ENCODE measurements around the gene KDM6A. TPM values are rescaled to one million over a fixed set of nuclear protein-coding genes. Genes with fewer than 3 reads are reported as not detected.
"Not testable (repeated sequence)": the region's sequence is repeated elsewhere in the genome, so short reads cannot be mapped to it uniquely, and the experiment has no call there.

Gene KDM6A
- 10 to 100 TPM; 24.4 to 29.7 (median 26.8) TPM for total RNA-seq

DNA sequence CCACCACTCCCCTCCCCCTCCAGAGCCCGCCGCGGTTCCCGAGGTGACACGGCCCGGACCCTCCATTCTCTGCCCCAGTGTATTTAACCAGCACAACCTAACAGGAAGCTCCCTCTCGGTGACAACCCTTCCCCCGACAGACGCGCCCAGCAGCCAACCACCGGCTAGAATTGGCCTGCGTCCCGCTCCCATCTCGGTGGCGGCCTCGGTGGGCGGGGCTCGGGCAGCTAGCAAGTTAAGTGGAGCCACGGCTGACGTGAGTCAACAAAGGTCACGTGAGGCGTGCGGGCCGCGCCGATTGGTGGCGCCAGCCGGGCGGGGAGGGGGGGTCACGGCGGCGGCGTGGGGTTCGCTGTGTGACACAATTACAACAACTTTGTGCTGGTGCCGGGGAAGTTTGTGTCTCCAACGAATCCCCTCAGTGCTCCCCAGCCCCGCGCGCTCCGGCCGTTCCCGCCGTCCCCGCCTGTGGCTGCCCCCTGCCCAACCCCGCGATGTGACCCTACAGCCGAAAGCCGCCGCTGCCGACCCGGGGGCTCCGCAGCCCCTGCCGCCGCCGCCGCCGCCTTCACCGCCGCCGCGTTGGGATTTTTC, at the start of gene KDM6A:
TSS of gene KDM6A (plus strand) at position 368 of the 594 bp plus-strand sequence. CDS start 364 bp downstream, outside the sequence.
- Histone ChIP-seq H3K4me1 (peaks cover 0 to 29% (median 9%) of the 10 kb centered on the region in 3 donors), H3K36me3 (no peaks in the 10 kb centered on the region), H3K9me3 (no peaks in the 10 kb centered on the region), H3K4me3 (peak within 1 kb of the TSS; percentile 65 to 84 (median 82)), H3K27ac (peak within 1 kb of the TSS; percentile 96 to 99 (median 97)), H3K27me3 (no peaks in the 10 kb centered on the region)
- peak; percentile 98 for DNase-seq
- intact Hi-C loops (cut with DNase I) = no loop called here
- WGBS, 2 donors = 0% methylated on average over 4 of the region's 61 CpGs; no CpG with 5 or more reads in 1 of the 2 donors
- TF ChIP-seq POLR2A (IDR thresholded peaks at IDR 0.05) = peak in 3 of 4 donors; percentile 80 to 94 (median 82)
- TF ChIP-seq, protein P1, sequence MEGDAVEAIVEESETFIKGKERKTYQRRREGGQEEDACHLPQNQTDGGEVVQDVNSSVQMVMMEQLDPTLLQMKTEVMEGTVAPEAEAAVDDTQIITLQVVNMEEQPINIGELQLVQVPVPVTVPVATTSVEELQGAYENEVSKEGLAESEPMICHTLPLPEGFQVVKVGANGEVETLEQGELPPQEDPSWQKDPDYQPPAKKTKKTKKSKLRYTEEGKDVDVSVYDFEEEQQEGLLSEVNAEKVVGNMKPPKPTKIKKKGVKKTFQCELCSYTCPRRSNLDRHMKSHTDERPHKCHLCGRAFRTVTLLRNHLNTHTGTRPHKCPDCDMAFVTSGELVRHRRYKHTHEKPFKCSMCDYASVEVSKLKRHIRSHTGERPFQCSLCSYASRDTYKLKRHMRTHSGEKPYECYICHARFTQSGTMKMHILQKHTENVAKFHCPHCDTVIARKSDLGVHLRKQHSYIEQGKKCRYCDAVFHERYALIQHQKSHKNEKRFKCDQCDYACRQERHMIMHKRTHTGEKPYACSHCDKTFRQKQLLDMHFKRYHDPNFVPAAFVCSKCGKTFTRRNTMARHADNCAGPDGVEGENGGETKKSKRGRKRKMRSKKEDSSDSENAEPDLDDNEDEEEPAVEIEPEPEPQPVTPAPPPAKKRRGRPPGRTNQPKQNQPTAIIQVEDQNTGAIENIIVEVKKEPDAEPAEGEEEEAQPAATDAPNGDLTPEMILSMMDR (IDR thresholded peaks at IDR 0.05) = no peak

DNA sequence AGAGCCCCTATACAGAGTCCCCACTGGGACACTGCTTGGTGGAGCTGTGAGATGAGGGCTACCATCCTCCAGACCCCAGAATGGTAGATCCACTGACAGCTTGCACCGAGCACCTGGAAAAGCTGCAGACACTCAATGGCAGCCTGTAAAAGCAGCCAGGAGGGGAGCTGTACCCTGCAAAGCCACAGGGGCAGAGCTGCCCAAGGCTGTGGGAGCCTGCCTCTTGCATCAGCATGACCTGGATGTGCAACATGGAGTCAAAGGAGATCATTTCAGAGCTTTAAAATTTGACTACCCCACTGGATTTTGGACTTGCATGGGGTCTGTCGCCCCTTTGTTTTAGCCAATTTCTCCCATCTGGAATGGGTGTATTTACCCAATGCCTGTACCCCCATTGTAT, 49.8 kb upstream of the KDM6A start:
- not testable (repeated sequence) for DNase-seq, H3K4me1 ChIP-seq
- WGBS, 2 donors = 100% methylated on average over 1 of the region's 2 CpGs; no CpG with 5 or more reads in 1 of the 2 donors

DNA sequence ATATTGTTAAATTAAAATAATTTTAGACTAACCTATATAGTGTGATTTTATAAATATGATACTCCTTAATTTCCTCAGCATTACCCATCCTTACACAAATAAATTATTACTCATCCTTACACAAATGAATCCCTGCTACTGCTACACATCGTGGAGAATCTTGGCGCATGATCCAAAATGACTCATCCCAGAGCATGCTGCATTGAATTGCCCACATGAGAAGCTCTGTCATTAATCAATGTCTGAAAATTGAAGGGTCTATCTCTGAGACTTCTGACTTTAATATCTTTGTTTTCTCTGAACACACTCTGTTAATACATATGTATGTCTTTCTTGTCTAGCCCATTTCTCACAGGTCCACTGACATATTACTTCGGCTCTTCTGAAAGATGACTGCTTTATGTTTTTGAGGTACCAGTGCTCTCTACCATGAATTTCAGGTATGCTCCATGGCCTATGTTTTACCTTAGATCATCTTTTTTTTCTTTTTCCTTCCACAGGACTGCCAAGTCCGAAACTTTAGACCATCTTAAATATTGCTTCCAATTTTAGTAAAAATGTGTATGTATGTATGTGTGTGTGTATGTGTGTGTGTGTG, 44.9 kb upstream of the KDM6A start:
- no peaks in the 10 kb centered on the region for H3K9me3 ChIP-seq
- no peak for DNase-seq
- no peak overlapping the region for H3K27ac ChIP-seq
- no peak overlapping the region for H3K4me3 ChIP-seq
- H3K36me3 ChIP-seq = no peaks in the 10 kb centered on the region
- WGBS, 2 donors = 36 to 48% methylated on average over 4 of the region's 4 CpGs
- no peaks in the 10 kb centered on the region for H3K4me1 ChIP-seq
- H3K27me3 ChIP-seq = peaks cover 0 to 6% (median 0%) of the 10 kb centered on the region in 4 donors
- no peak for TF ChIP-seq POLR2A (IDR thresholded peaks at IDR 0.05)
- TF ChIP-seq, protein P1 (IDR thresholded peaks at IDR 0.05) = no peak
- intact Hi-C loops (cut with DNase I) = no loop called here

More for the DNA sequence above, 49.8 kb upstream of the KDM6A start:
- intact Hi-C loops (cut with DNase I); H3K27ac ChIP-seq; H3K27me3 ChIP-seq; H3K9me3 ChIP-seq; H3K4me3 ChIP-seq; H3K36me3 ChIP-seq: not testable (repeated sequence)

DNA sequence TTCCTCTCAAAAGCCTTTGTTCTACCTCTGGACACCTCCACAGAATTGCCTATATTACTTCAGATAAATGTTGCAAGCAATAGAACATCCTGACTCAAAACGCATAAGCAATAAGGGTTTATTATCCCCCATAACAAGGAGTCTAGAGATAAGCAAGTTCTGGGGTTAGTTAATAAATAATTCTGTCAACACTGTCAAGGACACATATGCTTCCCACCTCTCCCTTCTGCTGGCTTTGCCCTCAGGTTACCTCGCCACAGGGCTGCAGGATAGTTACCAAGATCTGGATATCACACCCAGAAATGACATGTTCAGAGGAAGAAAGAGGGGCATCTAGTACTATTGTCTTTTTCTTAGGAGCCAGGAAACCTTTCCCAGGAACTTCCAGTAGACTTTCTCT, 43.2 kb upstream of the KDM6A start:
- WGBS, 2 donors = 48 to 66% methylated on average over 2 of the region's 2 CpGs
- intact Hi-C loops (cut with DNase I) = no loop called here
- H3K9me3 ChIP-seq = no peaks in the 10 kb centered on the region
- no peak overlapping the region for H3K27ac ChIP-seq
- H3K27me3 ChIP-seq = peaks cover 0 to 6% (median 0%) of the 10 kb centered on the region in 4 donors
- DNase-seq = no peak
- no peak for TF ChIP-seq POLR2A (IDR thresholded peaks at IDR 0.05)
- TF ChIP-seq, protein P1 (IDR thresholded peaks at IDR 0.05) = no peak
- H3K4me1 ChIP-seq = no peaks in the 10 kb centered on the region
- H3K4me3 ChIP-seq = no peak overlapping the region
- H3K36me3 ChIP-seq = no peaks in the 10 kb centered on the region

DNA sequence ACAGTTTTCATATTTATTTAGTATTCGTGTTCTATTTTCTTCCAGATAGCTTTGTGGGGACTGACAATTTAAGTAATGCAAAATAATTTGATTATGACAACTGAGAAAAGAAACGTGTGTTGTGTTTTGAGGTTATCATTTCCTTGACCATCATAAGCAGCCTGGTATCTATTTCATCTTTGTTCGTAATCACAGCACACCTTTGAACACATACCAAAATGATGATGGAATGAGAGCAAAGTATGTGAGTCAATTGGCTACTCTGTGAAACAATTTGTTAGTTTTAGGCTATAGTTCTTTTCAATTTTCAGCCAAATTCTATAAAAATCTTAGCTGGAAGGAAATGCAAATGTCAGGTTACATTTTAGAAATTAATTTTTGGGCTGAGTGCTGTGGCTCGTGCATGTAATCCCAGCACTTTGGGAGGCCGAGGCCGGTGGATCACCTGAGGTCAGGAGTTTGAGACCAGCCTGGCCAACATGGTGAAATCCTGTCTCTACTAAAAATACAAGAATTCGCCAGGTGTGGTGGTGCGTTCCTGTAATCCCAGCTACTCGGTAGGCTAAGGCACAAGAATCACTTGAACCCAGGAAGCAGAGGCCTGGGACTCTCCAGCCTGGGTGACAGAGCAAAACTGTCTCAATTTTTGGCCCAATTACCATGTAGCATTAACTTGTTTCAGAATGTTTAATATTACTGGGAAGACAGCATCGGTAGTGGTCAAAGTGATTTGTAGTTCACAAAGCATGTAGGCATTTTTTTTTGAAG, 30.3 kb upstream of the KDM6A start:
- TF ChIP-seq, protein P1 (IDR thresholded peaks at IDR 0.05) = no peak
- TF ChIP-seq POLR2A (IDR thresholded peaks at IDR 0.05) = no peak
- no peak overlapping the region for H3K4me3 ChIP-seq
- intact Hi-C loops (cut with DNase I) = no loop called here
- H3K36me3 ChIP-seq = no peaks in the 10 kb centered on the region
- no peaks in the 10 kb centered on the region for H3K27me3 ChIP-seq
- no peaks in the 10 kb centered on the region for H3K4me1 ChIP-seq
- no peaks in the 10 kb centered on the region for H3K9me3 ChIP-seq
- H3K27ac ChIP-seq = no peak overlapping the region
- 68 to 80% methylated on average over 4 to 7 of the region's 10 CpGs for WGBS, 2 donors
- no peak for DNase-seq

Data from esophagus squamous epithelium (tissue), 5 donors.